ENCODE measurements around the gene SH3GL2.
A peak's percentile ranks its signal among the peaks of the same experiment; 100 is the strongest.

Gene SH3GL2

DNA sequence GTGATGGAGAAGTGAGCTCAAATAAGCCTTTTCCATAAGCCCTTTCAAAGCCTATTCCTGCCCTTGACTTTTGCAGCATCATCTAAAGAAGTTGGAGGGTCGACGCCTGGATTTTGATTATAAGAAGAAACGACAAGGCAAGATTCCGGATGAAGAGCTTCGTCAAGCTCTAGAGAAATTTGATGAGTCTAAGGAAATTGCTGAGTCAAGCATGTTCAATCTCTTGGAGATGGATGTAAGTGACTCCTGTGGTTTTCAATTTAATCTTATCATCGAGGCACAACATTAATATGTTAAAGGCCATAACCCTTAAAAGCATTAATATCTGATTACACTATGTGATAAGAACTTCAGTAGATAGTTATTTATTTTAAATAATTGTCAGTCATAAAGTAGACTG lies 210.4 kb downstream of the SH3GL2 start:
- TF ChIP-seq, protein P1, sequence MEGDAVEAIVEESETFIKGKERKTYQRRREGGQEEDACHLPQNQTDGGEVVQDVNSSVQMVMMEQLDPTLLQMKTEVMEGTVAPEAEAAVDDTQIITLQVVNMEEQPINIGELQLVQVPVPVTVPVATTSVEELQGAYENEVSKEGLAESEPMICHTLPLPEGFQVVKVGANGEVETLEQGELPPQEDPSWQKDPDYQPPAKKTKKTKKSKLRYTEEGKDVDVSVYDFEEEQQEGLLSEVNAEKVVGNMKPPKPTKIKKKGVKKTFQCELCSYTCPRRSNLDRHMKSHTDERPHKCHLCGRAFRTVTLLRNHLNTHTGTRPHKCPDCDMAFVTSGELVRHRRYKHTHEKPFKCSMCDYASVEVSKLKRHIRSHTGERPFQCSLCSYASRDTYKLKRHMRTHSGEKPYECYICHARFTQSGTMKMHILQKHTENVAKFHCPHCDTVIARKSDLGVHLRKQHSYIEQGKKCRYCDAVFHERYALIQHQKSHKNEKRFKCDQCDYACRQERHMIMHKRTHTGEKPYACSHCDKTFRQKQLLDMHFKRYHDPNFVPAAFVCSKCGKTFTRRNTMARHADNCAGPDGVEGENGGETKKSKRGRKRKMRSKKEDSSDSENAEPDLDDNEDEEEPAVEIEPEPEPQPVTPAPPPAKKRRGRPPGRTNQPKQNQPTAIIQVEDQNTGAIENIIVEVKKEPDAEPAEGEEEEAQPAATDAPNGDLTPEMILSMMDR (IDR thresholded peaks at IDR 0.05; ENCODE audit: low read depth, low read length): no peak
- DNase-seq (ENCODE audit: low read depth, low spot score): no peak
- H3K4me3 ChIP-seq (ENCODE audit: low read depth, low read length): no peak overlapping the region
- in situ Hi-C loops (cut with HindIII; ENCODE audit: low sequenced_read_pairs): no loop called here

DNA sequence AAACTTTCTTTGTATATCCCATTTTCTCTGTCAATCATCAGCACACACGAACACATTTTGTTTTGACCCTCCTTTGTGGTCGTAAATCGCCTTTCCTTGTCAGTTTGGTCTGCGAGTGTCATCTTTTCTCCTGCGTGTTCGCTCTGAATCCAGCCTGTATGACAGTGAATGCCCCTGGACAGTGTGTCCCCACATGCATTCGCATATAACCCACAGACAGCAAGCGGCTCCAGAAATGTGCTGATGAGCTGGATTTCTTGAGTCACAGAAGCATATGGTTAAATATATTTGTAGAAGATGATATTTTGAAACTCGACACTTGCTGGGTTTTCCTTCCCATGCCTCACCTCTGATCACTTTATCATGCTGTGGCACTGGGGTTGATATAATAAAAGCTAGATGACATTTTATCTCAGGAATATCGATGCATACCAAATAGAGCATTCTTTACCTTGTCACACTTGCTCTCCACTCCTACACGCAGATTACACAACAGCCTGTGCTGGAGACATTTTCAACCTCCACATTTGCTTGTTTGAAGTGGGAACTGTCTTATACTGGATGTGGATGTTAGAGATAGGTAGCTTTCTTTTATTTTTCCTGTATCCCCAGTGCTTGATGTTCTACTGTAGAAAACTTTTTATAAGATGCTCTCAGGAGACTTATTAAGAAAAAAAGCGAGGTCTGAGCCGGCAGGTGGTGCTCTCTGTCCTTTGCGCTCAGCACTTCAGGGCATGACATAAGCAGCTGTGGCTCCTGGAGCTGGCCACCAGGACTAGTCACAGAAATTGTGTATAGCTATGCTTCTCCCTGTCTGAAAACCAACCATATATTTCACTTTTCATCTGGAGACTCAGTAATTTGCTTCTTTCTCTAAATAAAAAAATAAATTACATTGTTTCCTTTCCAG lies 215.1 kb downstream of the SH3GL2 start:
- no peak for DNase-seq (ENCODE audit: low read depth, low spot score)
- TF ChIP-seq, protein P1 (IDR thresholded peaks at IDR 0.05; ENCODE audit: low read depth, low read length): no peak
- in situ Hi-C loops (cut with HindIII; ENCODE audit: low sequenced_read_pairs): no loop called here
- H3K4me3 ChIP-seq (ENCODE audit: low read depth, low read length): no peak overlapping the region

DNA sequence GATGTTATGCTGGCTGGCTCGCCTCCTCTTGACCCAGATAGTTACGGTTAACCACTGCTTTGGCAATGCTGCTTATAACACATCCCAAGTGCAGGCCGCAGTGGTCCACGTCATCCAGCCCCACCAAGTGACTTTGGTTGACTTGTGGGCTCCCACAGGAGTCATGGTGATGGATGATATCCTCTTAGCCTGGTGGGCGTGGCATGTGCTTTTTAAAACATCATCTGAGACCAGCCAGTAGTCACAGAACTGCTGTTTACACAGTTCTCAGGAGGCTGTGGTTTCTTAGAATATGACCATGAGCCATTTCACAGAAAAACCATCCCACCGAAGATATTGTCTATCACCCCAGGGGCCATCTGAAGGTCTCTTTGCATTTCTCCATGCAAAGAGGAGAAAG lies 216.9 kb downstream of the SH3GL2 start:
- TF ChIP-seq, protein P1 (IDR thresholded peaks at IDR 0.05; ENCODE audit: low read depth, low read length): no peak
- DNase-seq (ENCODE audit: low read depth, low spot score): peak; percentile 29
- in situ Hi-C loops (cut with HindIII; ENCODE audit: low sequenced_read_pairs): no loop called here
- no peak overlapping the region for H3K4me3 ChIP-seq (ENCODE audit: low read depth, low read length)

DNA sequence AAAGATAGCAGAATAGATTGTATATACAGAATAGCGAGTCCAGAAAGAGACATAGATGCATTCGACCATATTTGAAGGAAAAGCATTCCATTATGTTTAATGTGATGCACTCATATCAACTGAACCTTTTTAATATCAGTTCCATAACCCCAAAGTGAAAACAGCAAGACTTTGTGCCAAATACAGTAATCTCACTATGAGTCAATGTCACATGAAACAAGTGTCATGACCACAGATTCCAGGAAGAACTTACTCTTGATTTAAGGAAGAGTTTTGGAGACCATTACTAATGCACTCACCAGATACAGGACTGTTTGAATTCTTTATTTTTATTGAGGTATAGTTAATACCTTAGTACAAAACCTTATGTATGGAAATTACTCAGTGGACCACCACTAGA lies 220.5 kb downstream of the SH3GL2 start:
- H3K4me3 ChIP-seq (ENCODE audit: low read depth, low read length): no peak overlapping the region
- TF ChIP-seq, protein P1 (IDR thresholded peaks at IDR 0.05; ENCODE audit: low read depth, low read length): no peak
- DNase-seq (ENCODE audit: low read depth, low spot score): no peak
- in situ Hi-C loops (cut with HindIII; ENCODE audit: low sequenced_read_pairs): no loop called here

DNA sequence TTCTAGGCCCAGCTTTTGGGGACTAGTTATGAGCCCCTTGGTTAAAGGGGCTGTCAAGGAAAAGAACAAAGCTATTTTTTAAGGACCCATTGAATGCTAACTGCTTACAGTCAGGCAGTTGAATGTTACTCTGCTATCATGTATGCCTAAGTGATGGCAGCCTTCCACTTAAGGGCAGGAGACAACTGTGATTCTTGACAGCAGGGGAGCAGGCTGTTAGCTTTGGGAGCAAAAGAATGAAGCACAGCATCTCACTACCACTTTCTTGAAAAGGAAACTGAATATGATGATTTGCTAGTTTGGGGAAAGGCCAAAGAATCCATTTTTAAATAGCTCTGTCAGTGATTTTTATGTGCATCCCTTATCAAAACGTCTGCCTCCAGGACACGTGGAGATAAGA lies 221.6 kb downstream of the SH3GL2 start:
- no peak for DNase-seq (ENCODE audit: low read depth, low spot score)

DNA sequence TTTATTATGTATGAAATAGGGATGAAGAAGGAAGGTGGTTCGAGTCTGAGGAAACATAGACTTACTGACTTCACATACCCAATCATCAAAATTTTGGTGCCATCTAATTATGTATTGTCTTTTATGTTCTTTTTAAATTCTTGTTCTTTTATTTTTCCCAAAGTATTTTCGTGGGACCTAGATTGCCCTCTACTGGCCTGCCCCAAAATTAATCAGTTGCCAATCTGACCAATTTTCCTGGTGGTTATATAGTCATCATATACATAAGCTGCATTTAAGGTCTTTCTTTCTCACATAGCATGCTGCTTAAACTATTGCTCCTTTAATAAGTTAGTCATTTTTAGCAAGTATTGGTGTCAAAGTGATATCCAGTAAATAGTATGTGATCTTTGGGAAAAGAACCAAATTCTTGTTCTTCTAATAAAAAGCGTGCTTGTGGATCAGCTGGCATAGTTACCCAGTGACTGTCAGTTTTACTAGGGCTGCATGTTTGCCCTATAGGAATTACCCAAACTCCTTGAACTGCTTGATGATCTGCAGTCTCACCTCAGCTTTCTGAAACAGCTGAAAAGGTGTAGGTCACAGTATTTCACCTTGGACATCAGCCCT lies 223.5 kb downstream of the SH3GL2 start:
- DNase-seq (ENCODE audit: low read depth, low spot score): peak; percentile 17
- TF ChIP-seq, protein P1 (IDR thresholded peaks at IDR 0.05; ENCODE audit: low read depth, low read length): peak; percentile 65
- H3K4me3 ChIP-seq (ENCODE audit: low read depth, low read length): no peak overlapping the region
- in situ Hi-C loops (cut with HindIII; ENCODE audit: low sequenced_read_pairs): no loop called here

More for the DNA sequence above, 221.6 kb downstream of the SH3GL2 start:
- H3K4me3 ChIP-seq (ENCODE audit: low read depth, low read length): no peak overlapping the region
- in situ Hi-C loops (cut with HindIII; ENCODE audit: low sequenced_read_pairs): no loop called here
- TF ChIP-seq, protein P1 (IDR thresholded peaks at IDR 0.05; ENCODE audit: low read depth, low read length): no peak
